ENCODE measurements around the gene NUBP2.

DNA sequence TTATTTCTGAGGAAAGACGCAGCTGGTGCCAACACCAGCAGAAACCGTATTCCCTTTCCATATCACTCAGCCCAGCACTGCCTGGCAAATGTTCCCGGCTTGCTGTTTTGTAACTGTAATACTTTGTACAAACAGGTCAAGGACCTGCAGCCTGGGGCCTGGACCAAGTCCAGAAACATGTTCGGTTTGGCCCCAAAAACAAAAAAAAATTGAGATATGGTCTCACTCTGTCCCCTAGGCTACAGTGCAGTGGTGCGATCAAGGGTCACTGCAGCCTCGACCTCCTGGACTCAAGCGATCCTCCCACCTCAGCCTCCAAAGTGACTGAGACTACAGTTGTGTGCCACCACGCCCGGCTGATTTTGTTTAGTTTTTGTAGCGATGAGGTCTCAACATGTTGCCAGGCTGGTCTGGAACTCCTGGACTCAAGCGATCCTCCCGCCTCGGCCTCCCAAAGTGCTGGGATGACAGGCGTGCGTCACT lies 42.7 kb downstream of the NUBP2 start:
- TF ChIP-seq, protein P1, sequence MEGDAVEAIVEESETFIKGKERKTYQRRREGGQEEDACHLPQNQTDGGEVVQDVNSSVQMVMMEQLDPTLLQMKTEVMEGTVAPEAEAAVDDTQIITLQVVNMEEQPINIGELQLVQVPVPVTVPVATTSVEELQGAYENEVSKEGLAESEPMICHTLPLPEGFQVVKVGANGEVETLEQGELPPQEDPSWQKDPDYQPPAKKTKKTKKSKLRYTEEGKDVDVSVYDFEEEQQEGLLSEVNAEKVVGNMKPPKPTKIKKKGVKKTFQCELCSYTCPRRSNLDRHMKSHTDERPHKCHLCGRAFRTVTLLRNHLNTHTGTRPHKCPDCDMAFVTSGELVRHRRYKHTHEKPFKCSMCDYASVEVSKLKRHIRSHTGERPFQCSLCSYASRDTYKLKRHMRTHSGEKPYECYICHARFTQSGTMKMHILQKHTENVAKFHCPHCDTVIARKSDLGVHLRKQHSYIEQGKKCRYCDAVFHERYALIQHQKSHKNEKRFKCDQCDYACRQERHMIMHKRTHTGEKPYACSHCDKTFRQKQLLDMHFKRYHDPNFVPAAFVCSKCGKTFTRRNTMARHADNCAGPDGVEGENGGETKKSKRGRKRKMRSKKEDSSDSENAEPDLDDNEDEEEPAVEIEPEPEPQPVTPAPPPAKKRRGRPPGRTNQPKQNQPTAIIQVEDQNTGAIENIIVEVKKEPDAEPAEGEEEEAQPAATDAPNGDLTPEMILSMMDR (IDR thresholded peaks at IDR 0.05) = no peak
- no peak for TF ChIP-seq POLR2A (IDR thresholded peaks at IDR 0.05)
